Prostate gland (tissue), 2 donors: ENCODE measurements around the gene MAPK14.

Experiments used
- CTCF ChIP-seq, 4 experiments: fragments of 200-600 bp in 2 of 4; fragments of 450-650 bp in 2 of 4; sonication (generic) in 2 of 4; IDR thresholded peaks; 1 replicate in 3 of 4; 2 replicates in 1 of 4; pipeline ENCODE4 v1.5.1; 2016 to 2019; ENCODE audit warnings: antibody characterized with exemption in 4 of 4, mild to moderate bottlenecking in 2 of 4, moderate library complexity in 2 of 4
- POLR2AphosphoS5 ChIP-seq: sonication (generic); formaldehyde crosslinking; IDR thresholded peaks from one replicate; pipeline ENCODE4 v1.6.1; 2017; ENCODE audit warnings: antibody characterized with exemption

- no peak for TF ChIP-seq CTCF (IDR thresholded peaks at IDR 0.05)
- no peak for TF ChIP-seq POLR2AphosphoS5
Measured at GRCh38 chr6:36098920-36099647, 71.5 kb downstream of the MAPK14 start.
